Measurements from ENCODE around the gene PAPLN.

Gene PAPLN

GRCh38 chr14:73230051-73230450, 7.3 kb upstream of the PAPLN start:
- DNase-seq (ENCODE audit: low read depth) = no peak

GRCh38 chr14:73231981-73232851, 5.1 kb upstream of the PAPLN start:
- DNase-seq (ENCODE audit: low read depth) = no peak

DNA sequence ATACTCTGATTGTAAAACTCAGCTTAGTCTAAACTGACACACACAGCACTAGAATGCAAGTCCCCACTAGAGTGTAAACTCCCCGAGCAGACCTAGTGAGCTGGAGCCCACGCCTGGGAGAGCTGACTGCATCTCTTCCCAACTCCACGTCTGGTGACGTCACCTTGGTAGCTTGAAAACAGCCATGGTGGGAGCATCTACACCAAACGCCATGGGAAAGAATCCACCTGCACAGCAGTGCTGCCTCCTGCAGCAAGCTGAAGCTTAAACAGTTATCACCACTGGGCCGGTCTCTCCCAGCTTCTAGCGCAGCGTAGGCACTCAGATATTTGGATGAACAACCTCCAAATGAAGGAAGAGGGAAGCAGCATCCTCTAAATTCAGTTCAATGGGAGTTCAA, 4.3 kb upstream of the PAPLN start:
- DNase-seq (ENCODE audit: low read depth) = no peak

DNA sequence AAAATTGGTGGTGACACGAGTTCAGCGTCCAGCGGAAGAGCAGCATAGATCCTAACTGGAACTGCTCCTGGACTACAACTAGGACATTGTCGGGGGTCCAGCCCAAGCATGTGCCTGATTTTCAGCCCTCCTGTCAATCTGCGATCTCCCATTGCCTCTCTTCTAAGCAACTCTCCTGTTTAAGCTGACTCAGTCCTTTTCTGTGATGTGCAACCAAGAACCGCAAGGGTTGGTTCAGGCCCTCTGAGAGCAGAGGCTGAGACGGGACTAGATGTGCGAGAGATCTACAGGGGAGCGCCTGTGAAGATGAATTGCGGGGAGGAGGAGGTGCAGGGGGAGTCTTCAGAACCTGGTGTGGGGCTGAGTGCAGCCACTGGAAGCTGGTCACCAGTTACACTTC, 3.7 kb upstream of the PAPLN start:
- no peak for DNase-seq (ENCODE audit: low read depth)

- no peak for DNase-seq (ENCODE audit: low read depth)
These were observed 3.3 kb upstream of the PAPLN start for GRCh38 chr14:73234029-73234428.

- no peak for DNase-seq (ENCODE audit: low read depth)
These were observed 2.5 kb upstream of the PAPLN start for GRCh38 chr14:73234586-73235394.

GRCh38 chr14:73235531-73236155, 1.7 kb upstream of the PAPLN start:
- no peak for DNase-seq (ENCODE audit: low read depth)

GRCh38 chr14:73236157-73236556, 1.1 kb upstream of the PAPLN start:
- no peak for DNase-seq (ENCODE audit: low read depth)

GRCh38 chr14:73236752-73237218, 521 bp upstream of the PAPLN start:
- DNase-seq (ENCODE audit: low read depth) = no peak

- DNase-seq (ENCODE audit: low read depth) = no peak
These were observed 599 bp downstream of the PAPLN start for GRCh38 chr14:73237786-73238423.

DNA sequence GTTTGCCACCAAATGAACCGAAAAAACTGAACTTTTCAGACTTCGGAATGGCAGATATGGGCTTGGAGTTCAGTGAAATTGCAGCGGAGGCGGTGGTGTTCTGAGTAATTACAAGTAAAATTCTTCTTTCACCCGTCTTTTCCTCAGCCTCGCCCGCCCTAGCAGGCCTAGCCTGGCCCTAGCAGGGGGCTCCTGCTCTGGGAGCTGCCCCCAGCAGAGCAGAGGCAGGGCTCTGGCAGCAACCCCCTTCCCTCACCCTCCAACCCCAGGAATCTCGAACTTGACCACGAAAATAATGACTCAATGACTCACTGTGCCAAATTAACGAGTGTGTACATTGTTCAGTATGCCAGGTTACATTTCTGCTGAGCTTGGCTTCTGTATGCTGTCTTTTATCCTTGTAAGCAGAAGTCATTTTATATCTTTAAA, 1.1 kb downstream of the PAPLN start:
- no peak for DNase-seq (ENCODE audit: low read depth)

GRCh38 chr14:73238941-73239340, 1.6 kb downstream of the PAPLN start:
- no peak for DNase-seq (ENCODE audit: low read depth)

GRCh38 chr14:73239393-73240241, 2.3 kb downstream of the PAPLN start:
- no peak for DNase-seq (ENCODE audit: low read depth)

DNA sequence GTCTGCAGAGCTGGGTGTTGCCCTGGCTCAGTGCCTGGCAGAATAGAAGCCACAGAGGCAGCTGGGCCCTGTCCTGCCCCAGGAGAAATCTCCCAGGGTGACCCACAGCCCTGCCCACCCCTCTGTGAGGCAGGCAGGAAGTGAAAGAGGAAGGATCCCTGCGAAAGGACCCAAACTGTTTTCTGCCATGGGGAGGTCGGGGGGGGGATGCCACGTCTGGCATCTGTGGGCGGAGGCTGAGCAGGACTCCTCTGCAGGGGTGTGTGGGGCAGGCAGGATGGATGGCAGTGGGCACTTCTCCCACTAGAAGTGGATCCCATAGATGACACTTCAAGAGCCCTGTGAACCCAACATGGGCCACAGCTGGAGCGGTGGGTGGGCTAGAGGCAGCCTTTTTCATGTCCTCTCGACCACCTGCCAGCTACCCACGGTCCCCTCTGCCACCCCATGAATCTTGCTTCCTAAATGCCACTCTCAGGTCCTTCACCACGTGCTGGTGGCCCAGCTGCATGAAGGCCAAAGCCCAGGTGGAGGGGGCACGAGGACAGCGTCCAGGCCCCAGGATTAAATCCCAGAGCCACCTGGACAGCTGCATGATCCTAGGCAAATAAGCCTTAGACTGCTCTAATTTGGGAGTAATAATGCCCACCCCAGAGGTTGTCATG, 3.6 kb downstream of the PAPLN start:
- DNase-seq (ENCODE audit: low read depth) = no peak

DNA sequence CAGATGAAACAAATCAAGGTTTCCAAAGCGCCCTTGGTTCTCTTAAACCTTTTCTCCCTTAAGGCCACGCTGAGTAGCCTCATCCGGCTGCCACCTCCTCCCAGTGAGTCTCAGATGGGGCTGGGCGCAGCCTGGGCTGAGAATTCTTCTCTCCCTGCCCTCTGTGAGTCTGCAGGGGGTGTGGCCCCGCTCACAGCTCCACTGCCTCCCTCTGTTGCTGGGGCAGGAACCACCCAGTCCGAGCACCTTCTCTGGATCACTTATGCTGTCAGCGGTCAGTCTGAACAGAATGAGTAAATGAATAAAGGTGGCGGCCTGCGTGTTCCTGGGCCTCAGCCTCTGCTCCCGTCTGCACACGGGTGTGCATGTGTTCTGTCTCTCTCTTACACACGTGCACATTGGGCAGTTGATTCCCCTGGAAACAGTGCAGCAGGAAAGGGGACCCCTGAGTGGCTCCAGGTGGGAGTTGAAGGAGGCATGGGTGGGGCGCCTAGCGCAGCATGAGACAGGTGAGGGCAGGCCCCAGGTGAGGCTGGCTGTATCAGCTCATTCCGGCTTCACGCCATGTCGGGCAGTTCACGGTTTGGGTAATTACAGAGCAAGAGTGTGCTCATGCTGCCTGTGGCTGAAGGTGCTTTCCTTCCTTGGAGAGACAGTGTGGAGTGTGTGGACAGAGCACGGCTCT, 4.3 kb downstream of the PAPLN start:
- no peak for DNase-seq (ENCODE audit: low read depth)

- DNase-seq (ENCODE audit: low read depth) = no peak
These were observed 5.1 kb downstream of the PAPLN start for GRCh38 chr14:73242357-73242901.

DNA sequence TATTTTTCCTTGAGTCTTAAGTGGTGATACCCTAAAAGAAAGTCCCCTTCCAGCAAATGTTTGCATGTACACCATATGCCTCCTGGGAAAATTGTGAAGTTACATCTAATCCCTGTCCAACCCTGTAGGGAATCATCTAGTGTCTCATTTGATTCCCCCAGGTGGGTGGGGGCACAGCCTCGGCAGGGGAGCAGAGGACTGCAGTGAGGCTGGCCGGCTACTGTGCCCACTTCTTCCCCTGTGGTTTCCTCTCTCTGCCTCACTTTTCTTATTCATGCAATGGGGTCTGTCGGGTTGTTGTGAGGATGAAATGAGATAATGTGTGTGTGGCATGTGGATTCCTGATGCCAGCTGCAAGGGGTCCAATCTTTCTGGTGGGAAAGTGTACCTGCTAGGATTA, 6.0 kb downstream of the PAPLN start:
- no peak for DNase-seq (ENCODE audit: low read depth)

DNA sequence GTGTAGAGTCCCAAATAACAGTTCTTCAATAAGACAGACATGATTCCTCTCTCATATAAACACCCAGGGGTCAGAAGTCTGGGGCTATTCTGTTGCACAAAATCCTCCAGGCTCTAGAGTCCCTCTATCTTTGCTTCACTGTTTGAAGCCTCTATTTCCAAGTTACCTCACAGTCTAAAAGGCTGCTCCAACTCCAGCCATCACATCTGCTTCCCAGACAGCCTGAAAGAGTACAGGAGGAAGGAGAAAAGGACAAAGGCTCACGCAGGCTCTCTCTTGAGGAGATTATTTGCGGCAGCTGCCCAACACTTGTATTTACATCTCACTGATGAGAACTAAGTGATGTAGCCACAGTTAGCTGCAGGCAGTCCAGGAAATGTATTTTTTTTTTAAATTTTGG, 6.4 kb downstream of the PAPLN start:
- no peak for DNase-seq (ENCODE audit: low read depth)

DNA sequence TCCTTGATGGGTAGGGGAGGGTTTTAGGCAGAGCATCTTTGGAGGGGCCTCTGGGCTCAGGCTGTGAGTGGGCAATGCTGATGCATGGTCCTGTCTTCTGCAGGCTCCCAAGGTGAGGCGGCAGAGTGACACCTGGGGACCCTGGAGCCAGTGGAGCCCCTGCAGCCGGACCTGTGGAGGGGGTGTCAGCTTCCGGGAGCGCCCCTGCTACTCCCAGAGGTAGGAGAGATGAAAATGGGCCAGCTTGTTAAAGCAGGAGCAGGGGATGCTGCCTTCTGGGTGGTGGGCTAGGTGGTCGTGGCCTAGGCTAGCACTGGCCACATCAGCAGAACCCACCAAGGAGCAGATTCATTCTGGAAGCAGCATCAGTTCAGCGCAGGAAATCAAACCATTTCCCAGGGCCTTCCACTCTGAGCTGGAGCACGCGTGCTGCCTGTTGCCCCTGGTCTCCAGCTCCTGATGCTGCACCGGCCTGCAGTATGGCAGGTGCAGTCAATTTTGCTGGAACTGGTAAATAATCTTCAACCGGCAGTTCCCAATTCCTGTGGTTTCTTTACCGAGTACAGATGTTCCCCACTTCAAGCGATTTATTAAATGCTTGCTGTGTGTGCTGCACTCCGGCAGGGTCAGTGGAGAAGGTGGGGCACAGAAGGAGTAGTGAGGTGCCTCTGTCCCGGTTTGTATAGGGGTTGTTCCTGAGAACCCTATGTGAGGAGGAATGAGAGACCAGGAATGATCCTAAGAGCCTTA, 7.4 kb downstream of the PAPLN start:
- no peak for DNase-seq (ENCODE audit: low read depth)

Measured in T-helper 22 cell (primary cell).